ENCODE data around the gene PSMG3.

Gene PSMG3

GRCh38 chr7:1545417-1546246 lies 24.2 kb downstream of the PSMG3 start:
- Histone ChIP-seq H3K4me2 (ENCODE audit: low read length) (no peak overlapping the region), H3K79me1 (ENCODE audit: low read length) (no peaks in the 10 kb centered on the region), H3K27ac (ENCODE audit: low read depth, low read length) (no peak overlapping the region), H2BK5ac (ENCODE audit: low read length) (no peak overlapping the region), H3K9ac (ENCODE audit: low read length) (no peak overlapping the region), H2BK15ac (replicated peaks; ENCODE audit: low read depth) (no peak overlapping the region), H3K36me3 (ENCODE audit: control insufficient read depth, insufficient read depth, low read length) (no peaks in the 10 kb centered on the region), H3K56ac (ENCODE audit: low read length) (no peak overlapping the region), H2BK120ac (ENCODE audit: low read depth, low read length) (no peak overlapping the region), H3K18ac (ENCODE audit: low read length) (no peak overlapping the region), H2AK5ac (ENCODE audit: low read length) (no peak overlapping the region), H3K23ac (ENCODE audit: low read length) (no peak overlapping the region), H3K79me2 (ENCODE audit: control insufficient read depth, insufficient read depth, low read length) (no peaks in the 10 kb centered on the region), H3K27me3 (ENCODE audit: insufficient read depth, low read length, poor library complexity) (no peaks in the 10 kb centered on the region), H3K4ac (ENCODE audit: low read depth, low read length) (no peak overlapping the region), H4K8ac (ENCODE audit: low read depth, low read length) (no peak overlapping the region), H3K4me1 (ENCODE audit: control insufficient read depth, low read depth, low read length) (no peaks in the 10 kb centered on the region), H4K5ac (ENCODE audit: low read length) (no peak overlapping the region), H3K4me3 (ENCODE audit: low read length) (no peak overlapping the region)
- no CpG with 5 or more reads among the region's 40 CpGs for WGBS (ENCODE audit: extremely low coverage, insufficient coverage, low lambda C conversion rate)
- no peak for DNase-seq

DNA sequence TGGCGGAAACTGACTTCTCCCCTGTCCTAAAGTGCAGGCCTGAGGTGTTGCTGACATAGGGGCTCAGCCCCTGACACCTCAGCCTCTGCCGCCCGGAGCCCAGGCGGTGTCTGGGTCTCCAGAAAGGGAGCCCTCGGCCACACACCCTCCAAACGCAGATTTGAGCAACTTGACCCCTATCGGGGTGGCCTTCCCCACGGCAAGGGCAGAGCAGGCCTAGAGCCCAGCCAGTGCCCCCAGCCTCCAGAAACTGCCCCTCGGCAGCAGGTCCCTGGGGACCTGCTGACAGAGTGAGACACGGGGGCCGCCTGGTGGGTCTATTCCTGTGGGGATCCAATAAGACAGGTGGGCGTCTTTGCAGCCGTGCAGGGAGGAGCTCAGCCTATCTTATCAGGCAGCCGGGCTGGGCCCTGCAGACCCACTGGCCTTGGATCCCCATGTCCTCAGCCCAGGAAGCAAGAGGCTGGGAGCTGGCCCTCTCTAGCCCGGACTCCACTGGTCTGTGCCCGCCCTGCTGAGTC lies 24.9 kb downstream of the PSMG3 start:
- Histone ChIP-seq H4K5ac (ENCODE audit: low read length) (no peak overlapping the region), H2BK15ac (replicated peaks; ENCODE audit: low read depth) (no peak overlapping the region), H2BK5ac (ENCODE audit: low read length) (no peak overlapping the region), H3K4me2 (ENCODE audit: low read length) (no peak overlapping the region), H3K4ac (ENCODE audit: low read depth, low read length) (no peak overlapping the region), H3K79me2 (ENCODE audit: control insufficient read depth, insufficient read depth, low read length) (no peaks in the 10 kb centered on the region), H3K36me3 (ENCODE audit: control insufficient read depth, insufficient read depth, low read length) (no peaks in the 10 kb centered on the region), H2AK5ac (ENCODE audit: low read length) (no peak overlapping the region), H3K4me3 (ENCODE audit: low read length) (no peak overlapping the region), H3K4me1 (ENCODE audit: control insufficient read depth, low read depth, low read length) (no peaks in the 10 kb centered on the region), H3K9ac (ENCODE audit: low read length) (no peak overlapping the region), H3K27ac (ENCODE audit: low read depth, low read length) (no peak overlapping the region), H3K23ac (ENCODE audit: low read length) (no peak overlapping the region), H3K56ac (ENCODE audit: low read length) (no peak overlapping the region), H4K8ac (ENCODE audit: low read depth, low read length) (no peak overlapping the region), H2BK120ac (ENCODE audit: low read depth, low read length) (no peak overlapping the region), H3K18ac (ENCODE audit: low read length) (no peak overlapping the region), H3K27me3 (ENCODE audit: insufficient read depth, low read length, poor library complexity) (no peaks in the 10 kb centered on the region), H3K79me1 (ENCODE audit: low read length) (no peaks in the 10 kb centered on the region)
- no CpG with 5 or more reads among the region's 16 CpGs for WGBS (ENCODE audit: extremely low coverage, insufficient coverage, low lambda C conversion rate)
- no peak for DNase-seq

DNA sequence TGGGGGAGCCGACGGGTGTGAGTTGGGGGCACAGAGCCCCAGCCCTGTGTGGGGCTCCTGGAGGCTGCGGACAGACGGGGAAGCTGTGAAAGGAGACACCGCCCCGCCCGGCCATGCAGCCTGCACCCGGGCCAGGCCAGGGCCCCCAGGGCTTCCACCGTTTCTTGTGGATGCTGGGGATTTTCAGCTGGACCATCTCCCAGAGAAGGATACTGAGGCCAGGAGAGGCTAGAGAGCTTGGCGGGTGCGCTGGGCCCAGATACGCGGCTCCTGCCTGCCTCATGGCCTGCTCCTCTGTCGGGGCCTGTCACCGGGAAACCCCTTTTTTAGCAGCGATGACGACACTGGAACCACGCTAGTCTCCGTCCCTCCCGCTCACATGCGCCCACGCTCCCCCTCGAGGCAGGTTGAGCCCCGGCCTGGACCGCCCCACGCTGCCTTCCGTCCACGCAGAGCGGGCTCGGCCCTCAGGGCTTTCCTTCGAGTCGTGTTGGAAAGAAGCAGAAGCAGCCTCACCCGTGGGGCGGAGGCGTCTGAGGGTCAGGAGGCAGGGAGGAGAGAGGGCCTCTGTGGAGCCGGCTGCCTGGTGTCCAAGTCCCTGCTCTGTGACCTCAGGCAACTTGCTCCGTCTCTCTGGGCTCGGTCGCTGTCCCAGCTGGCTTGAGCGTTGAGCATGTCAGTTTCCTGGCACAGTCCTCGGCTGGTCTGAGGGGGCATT lies 25.5 kb downstream of the PSMG3 start:
- H2AK5ac ChIP-seq (ENCODE audit: low read length), result no peak overlapping the region
- no peak overlapping the region for H2BK15ac ChIP-seq (replicated peaks; ENCODE audit: low read depth)
- no peak overlapping the region for H3K4me3 ChIP-seq (ENCODE audit: low read length)
- no CpG with 5 or more reads among the region's 41 CpGs for WGBS (ENCODE audit: extremely low coverage, insufficient coverage, low lambda C conversion rate)
- no peaks in the 10 kb centered on the region for H3K79me1 ChIP-seq (ENCODE audit: low read length)
- no peak overlapping the region for H3K56ac ChIP-seq (ENCODE audit: low read length)
- H3K79me2 ChIP-seq (ENCODE audit: control insufficient read depth, insufficient read depth, low read length), result no peaks in the 10 kb centered on the region
- no peak overlapping the region for H3K9ac ChIP-seq (ENCODE audit: low read length)
- no peaks in the 10 kb centered on the region for H3K36me3 ChIP-seq (ENCODE audit: control insufficient read depth, insufficient read depth, low read length)
- no peak for DNase-seq
- H3K4ac ChIP-seq (ENCODE audit: low read depth, low read length), result no peak overlapping the region
- no peak overlapping the region for H4K5ac ChIP-seq (ENCODE audit: low read length)
- H2BK5ac ChIP-seq (ENCODE audit: low read length), result no peak overlapping the region
- H4K8ac ChIP-seq (ENCODE audit: low read depth, low read length), result no peak overlapping the region
- no peak overlapping the region for H3K4me2 ChIP-seq (ENCODE audit: low read length)
- no peaks in the 10 kb centered on the region for H3K4me1 ChIP-seq (ENCODE audit: control insufficient read depth, low read depth, low read length)
- no peak overlapping the region for H2BK120ac ChIP-seq (ENCODE audit: low read depth, low read length)
- H3K27me3 ChIP-seq (ENCODE audit: insufficient read depth, low read length, poor library complexity), result no peaks in the 10 kb centered on the region
- no peak overlapping the region for H3K23ac ChIP-seq (ENCODE audit: low read length)
- no peak overlapping the region for H3K27ac ChIP-seq (ENCODE audit: low read depth, low read length)
- no peak overlapping the region for H3K18ac ChIP-seq (ENCODE audit: low read length)

DNA sequence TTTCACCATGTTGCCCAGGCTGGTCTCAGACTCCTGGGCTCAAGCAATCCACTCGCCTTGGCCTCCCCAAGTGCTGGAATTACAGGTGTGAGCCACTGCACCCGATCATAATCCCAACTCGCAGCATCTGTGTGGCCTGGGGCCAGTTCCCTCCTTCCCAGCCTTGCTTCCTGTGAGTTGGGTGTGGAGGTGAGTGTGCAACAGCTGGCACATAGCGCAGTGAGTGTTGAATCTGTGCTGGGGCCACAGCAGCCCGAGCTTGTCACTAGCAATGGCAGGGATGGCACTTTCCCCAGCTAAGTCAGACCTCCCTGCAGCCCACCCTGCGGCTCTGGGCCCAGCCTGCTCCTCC lies 26.0 kb downstream of the PSMG3 start:
- no peaks in the 10 kb centered on the region for H3K79me2 ChIP-seq (ENCODE audit: control insufficient read depth, insufficient read depth, low read length)
- no peaks in the 10 kb centered on the region for H3K79me1 ChIP-seq (ENCODE audit: low read length)
- no peak overlapping the region for H3K4ac ChIP-seq (ENCODE audit: low read depth, low read length)
- H3K4me3 ChIP-seq (ENCODE audit: low read length), result no peak overlapping the region
- H2BK15ac ChIP-seq (replicated peaks; ENCODE audit: low read depth), result no peak overlapping the region
- H2BK5ac ChIP-seq (ENCODE audit: low read length), result no peak overlapping the region
- no peak overlapping the region for H3K18ac ChIP-seq (ENCODE audit: low read length)
- DNase-seq, result no peak
- H4K8ac ChIP-seq (ENCODE audit: low read depth, low read length), result no peak overlapping the region
- no peaks in the 10 kb centered on the region for H3K27me3 ChIP-seq (ENCODE audit: insufficient read depth, low read length, poor library complexity)
- H3K56ac ChIP-seq (ENCODE audit: low read length), result no peak overlapping the region
- H3K4me1 ChIP-seq (ENCODE audit: control insufficient read depth, low read depth, low read length), result no peaks in the 10 kb centered on the region
- H3K9ac ChIP-seq (ENCODE audit: low read length), result no peak overlapping the region
- no peak overlapping the region for H4K5ac ChIP-seq (ENCODE audit: low read length)
- no peak overlapping the region for H2AK5ac ChIP-seq (ENCODE audit: low read length)
- WGBS (ENCODE audit: extremely low coverage, insufficient coverage, low lambda C conversion rate), result no CpG with 5 or more reads among the region's 6 CpGs
- H3K27ac ChIP-seq (ENCODE audit: low read depth, low read length), result no peak overlapping the region
- H3K4me2 ChIP-seq (ENCODE audit: low read length), result no peak overlapping the region
- no peaks in the 10 kb centered on the region for H3K36me3 ChIP-seq (ENCODE audit: control insufficient read depth, insufficient read depth, low read length)
- H2BK120ac ChIP-seq (ENCODE audit: low read depth, low read length), result no peak overlapping the region
- no peak overlapping the region for H3K23ac ChIP-seq (ENCODE audit: low read length)

- Histone ChIP-seq H3K27ac (ENCODE audit: low read depth, low read length) (no peak overlapping the region), H3K79me2 (ENCODE audit: control insufficient read depth, insufficient read depth, low read length) (no peaks in the 10 kb centered on the region), H2BK5ac (ENCODE audit: low read length) (no peak overlapping the region), H4K5ac (ENCODE audit: low read length) (no peak overlapping the region), H3K9ac (ENCODE audit: low read length) (no peak overlapping the region), H3K18ac (ENCODE audit: low read length) (no peak overlapping the region), H3K27me3 (ENCODE audit: insufficient read depth, low read length, poor library complexity) (no peaks in the 10 kb centered on the region), H3K56ac (ENCODE audit: low read length) (no peak overlapping the region), H3K4me1 (ENCODE audit: control insufficient read depth, low read depth, low read length) (no peaks in the 10 kb centered on the region), H2AK5ac (ENCODE audit: low read length) (no peak overlapping the region), H2BK120ac (ENCODE audit: low read depth, low read length) (no peak overlapping the region), H3K36me3 (ENCODE audit: control insufficient read depth, insufficient read depth, low read length) (no peaks in the 10 kb centered on the region), H3K4me3 (ENCODE audit: low read length) (no peak overlapping the region), H2BK15ac (replicated peaks; ENCODE audit: low read depth) (no peak overlapping the region), H4K8ac (ENCODE audit: low read depth, low read length) (no peak overlapping the region), H3K79me1 (ENCODE audit: low read length) (no peaks in the 10 kb centered on the region), H3K4ac (ENCODE audit: low read depth, low read length) (no peak overlapping the region), H3K23ac (ENCODE audit: low read length) (no peak overlapping the region), H3K4me2 (ENCODE audit: low read length) (no peak overlapping the region)
- no CpG with 5 or more reads among the region's 38 CpGs for whole genome bisulfite sequencing (ENCODE audit: extremely low coverage, insufficient coverage, low lambda C conversion rate)
- DNase-seq, result no peak
Measured at GRCh38 chr7:1542841-1543747, 26.7 kb downstream of the PSMG3 start.

Measured in mesendoderm (in vitro differentiated cells).